Activated CD8-positive, alpha-beta memory T cell treated with anti-CD3 and anti-CD28 coated beads for 4 hours (primary cell): Measurements from ENCODE around the gene TRIM3.

Experiments used
- DNase-seq, 2 donors: peaks; one replicate each; pipeline ENCODE4 v3.0.0-alpha.2; 2020; ENCODE audit warnings: low read depth in 2 of 2

Gene TRIM3

GRCh38 chr11:6480299-6480914, 6.7 kb upstream of the TRIM3 start:
- no peak for DNase-seq

- no peak for DNase-seq
Measured at GRCh38 chr11:6476571-6476970, 2.8 kb upstream of the TRIM3 start.

GRCh38 chr11:6475936-6476335, 2.2 kb upstream of the TRIM3 start:
- DNase-seq, result no peak

- DNase-seq, result no peak
Measured at GRCh38 chr11:6474806-6475500, 1.2 kb upstream of the TRIM3 start.

GRCh38 chr11:6474413-6474792, 662 bp upstream of the TRIM3 start:
- no peak for DNase-seq

GRCh38 chr11:6472934-6473333, 807 bp downstream of the TRIM3 start:
- no peak for DNase-seq

GRCh38 chr11:6469599-6469998, 4.1 kb downstream of the TRIM3 start:
- no peak for DNase-seq

- no peak for DNase-seq
Measured at GRCh38 chr11:6468712-6469495, 4.8 kb downstream of the TRIM3 start.

GRCh38 chr11:6459099-6459450, 14.7 kb downstream of the TRIM3 start:
- no peak for DNase-seq

GRCh38 chr11:6458352-6459098, 15.2 kb downstream of the TRIM3 start:
- no peak for DNase-seq

- no peak for DNase-seq
Measured at GRCh38 chr11:6457581-6458320, 16.0 kb downstream of the TRIM3 start.

GRCh38 chr11:6456361-6457073, 17.2 kb downstream of the TRIM3 start:
- DNase-seq, result no peak

- no peak for DNase-seq
Measured at GRCh38 chr11:6455070-6455469, 18.7 kb downstream of the TRIM3 start.

GRCh38 chr11:6453152-6453551, 20.6 kb downstream of the TRIM3 start:
- DNase-seq, result no peak

- DNase-seq, result no peak
Measured at GRCh38 chr11:6452219-6452618, 21.5 kb downstream of the TRIM3 start.

GRCh38 chr11:6448574-6448973, 25.2 kb downstream of the TRIM3 start:
- DNase-seq, result no peak

GRCh38 chr11:6443269-6444003, 30.3 kb downstream of the TRIM3 start:
- peak in 1 of 2 donors; percentile 20 for DNase-seq

- no peak for DNase-seq
Measured at GRCh38 chr11:6442441-6442840, 31.3 kb downstream of the TRIM3 start.

- no peak for DNase-seq
Measured at GRCh38 chr11:6440906-6441358, 32.8 kb downstream of the TRIM3 start, which contains the start of gene HPX. TSS of gene HPX (minus strand) at chr11:6440987. CDS start at chr11:6440963, 24 bp downstream.

GRCh38 chr11:6438979-6439571, 34.7 kb downstream of the TRIM3 start:
- DNase-seq, result no peak
